Parathyroid adenoma (tissue), 2 donors: ENCODE results near the gene NR1H3.

Experiments used
- H2AFZ ChIP-seq: fragments of 300-600 bp; sonication (generic); one replicate; pipeline ENCODE4 v1.7.0; 2017; ENCODE audit warnings: antibody characterized with exemption, mild to moderate bottlenecking
- H3K27ac ChIP-seq: fragments of 300-600 bp; sonication (generic); one replicate; pipeline ENCODE4 v1.7.0; 2017
- H3K27me3 ChIP-seq: fragments of 300-600 bp; sonication (generic); one replicate; pipeline ENCODE4 v1.7.0; 2017; ENCODE audit warnings: low read length; ENCODE audit not compliant: control insufficient read depth, insufficient read depth
- H3K36me3 ChIP-seq: fragments of 300-600 bp; sonication (generic); one replicate; pipeline ENCODE4 v1.7.0; 2017; ENCODE audit warnings: low read length; ENCODE audit not compliant: control insufficient read depth, insufficient read depth
- H3K4me1 ChIP-seq: fragments of 300-600 bp; sonication (generic); one replicate; pipeline ENCODE4 v1.7.0; 2017; ENCODE audit warnings: control low read depth
- H3K4me2 ChIP-seq: fragments of 300-600 bp; sonication (generic); one replicate; pipeline ENCODE4 v1.7.0; 2017; ENCODE audit warnings: low read length
- H3K4me3 ChIP-seq: fragments of 300-600 bp; sonication (generic); one replicate; pipeline ENCODE4 v1.7.0; 2017; ENCODE audit warnings: low read depth, low read length
- H3K79me2 ChIP-seq: fragments of 300-600 bp; sonication (generic); one replicate; pipeline ENCODE4 v1.7.0; 2017; ENCODE audit warnings: control low read depth
- H3K9ac ChIP-seq: fragments of 300-600 bp; sonication (generic); one replicate; pipeline ENCODE4 v1.7.0; 2017; ENCODE audit warnings: mild to moderate bottlenecking
- H3K9me3 ChIP-seq: fragments of 300-600 bp; sonication (generic); one replicate; pipeline ENCODE4 v1.7.0; 2017; ENCODE audit warnings: low read length; ENCODE audit not compliant: control insufficient read depth
- TF ChIP-seq, protein P1 (sequence below): fragments of 300-600 bp; sonication (generic); IDR thresholded peaks from one replicate; pipeline ENCODE4 v1.7.0; 2017; ENCODE audit warnings: antibody characterized with exemption, mild to moderate bottlenecking
- donor health status: primary hyperparathyroidism.

NR1H3 gene

DNA sequence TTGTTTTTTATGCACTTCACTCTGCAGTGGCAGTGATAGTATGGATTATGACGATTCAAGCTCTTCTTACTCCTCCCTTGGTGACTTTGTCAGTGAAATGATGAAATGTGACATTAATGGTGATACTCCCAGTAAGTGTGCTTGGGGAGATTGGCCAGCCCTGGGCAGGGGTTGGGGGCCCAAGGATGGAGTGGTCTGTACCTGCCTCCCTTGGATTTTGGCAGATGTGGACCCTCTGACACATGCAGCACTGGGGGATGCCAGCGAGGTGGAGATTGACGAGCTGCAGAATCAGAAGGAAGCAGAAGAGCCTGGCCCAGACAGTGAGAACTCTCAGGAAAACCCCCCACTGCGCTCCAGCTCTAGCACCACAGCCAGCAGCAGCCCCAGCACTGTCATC is 26.4 kb downstream of the NR1H3 start:
- no peak overlapping the region for H2AFZ ChIP-seq
- TF ChIP-seq, protein P1, sequence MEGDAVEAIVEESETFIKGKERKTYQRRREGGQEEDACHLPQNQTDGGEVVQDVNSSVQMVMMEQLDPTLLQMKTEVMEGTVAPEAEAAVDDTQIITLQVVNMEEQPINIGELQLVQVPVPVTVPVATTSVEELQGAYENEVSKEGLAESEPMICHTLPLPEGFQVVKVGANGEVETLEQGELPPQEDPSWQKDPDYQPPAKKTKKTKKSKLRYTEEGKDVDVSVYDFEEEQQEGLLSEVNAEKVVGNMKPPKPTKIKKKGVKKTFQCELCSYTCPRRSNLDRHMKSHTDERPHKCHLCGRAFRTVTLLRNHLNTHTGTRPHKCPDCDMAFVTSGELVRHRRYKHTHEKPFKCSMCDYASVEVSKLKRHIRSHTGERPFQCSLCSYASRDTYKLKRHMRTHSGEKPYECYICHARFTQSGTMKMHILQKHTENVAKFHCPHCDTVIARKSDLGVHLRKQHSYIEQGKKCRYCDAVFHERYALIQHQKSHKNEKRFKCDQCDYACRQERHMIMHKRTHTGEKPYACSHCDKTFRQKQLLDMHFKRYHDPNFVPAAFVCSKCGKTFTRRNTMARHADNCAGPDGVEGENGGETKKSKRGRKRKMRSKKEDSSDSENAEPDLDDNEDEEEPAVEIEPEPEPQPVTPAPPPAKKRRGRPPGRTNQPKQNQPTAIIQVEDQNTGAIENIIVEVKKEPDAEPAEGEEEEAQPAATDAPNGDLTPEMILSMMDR, result no peak
- no peaks in the 10 kb centered on the region for H3K27me3 ChIP-seq
- H3K36me3 ChIP-seq, result no peaks in the 10 kb centered on the region
- H3K4me1 ChIP-seq, result no peaks in the 10 kb centered on the region
- no peaks in the 10 kb centered on the region for H3K9me3 ChIP-seq
- no peak overlapping the region for H3K4me2 ChIP-seq
- H3K79me2 ChIP-seq, result no peaks in the 10 kb centered on the region
- H3K9ac ChIP-seq, result no peak overlapping the region
- H3K27ac ChIP-seq, result no peak overlapping the region
- H3K4me3 ChIP-seq, result no peak overlapping the region

DNA sequence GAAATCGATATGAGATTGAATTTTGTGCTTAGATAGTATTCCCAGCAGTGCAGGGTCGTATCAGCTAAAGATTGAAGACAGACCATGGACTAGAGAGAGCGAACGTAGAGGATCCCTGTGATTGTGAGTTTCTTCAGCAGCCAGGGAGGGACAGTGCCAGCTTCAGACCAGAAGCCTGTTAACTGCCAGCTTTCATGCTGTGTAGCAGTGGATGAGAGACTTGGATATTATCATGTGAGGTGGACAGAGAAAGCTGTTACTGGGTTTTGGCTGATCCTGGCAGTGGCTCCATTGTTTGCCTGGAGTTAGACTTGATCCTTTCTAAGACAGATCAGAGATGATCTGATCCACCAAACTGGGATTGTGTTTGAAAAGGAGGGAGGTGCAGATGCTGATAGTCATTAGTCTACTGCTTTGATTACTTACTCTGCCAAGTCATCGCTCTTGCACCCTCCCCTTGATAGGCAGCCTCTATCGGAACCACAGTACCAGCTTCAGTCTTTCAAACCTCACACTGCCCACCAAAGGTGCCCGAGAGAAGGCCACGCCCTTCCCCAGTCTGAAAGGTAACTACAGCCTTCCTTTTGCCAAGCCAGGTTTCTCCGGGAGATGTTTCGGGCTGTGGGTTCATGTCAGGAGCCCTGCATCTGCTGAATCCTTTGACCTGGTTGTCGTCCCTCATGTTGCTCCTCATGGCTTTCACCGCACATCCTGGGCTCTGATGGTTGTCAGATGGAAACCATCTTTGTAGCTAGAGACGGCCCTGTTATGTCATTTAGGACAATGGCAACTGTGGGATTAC is 28.4 kb downstream of the NR1H3 start:
- H3K27me3 ChIP-seq, result no peaks in the 10 kb centered on the region
- no peaks in the 10 kb centered on the region for H3K36me3 ChIP-seq
- TF ChIP-seq, protein P1, result no peak
- H3K9me3 ChIP-seq, result no peaks in the 10 kb centered on the region
- no peak overlapping the region for H3K27ac ChIP-seq
- no peaks in the 10 kb centered on the region for H3K4me1 ChIP-seq
- no peak overlapping the region for H3K9ac ChIP-seq
- H3K4me2 ChIP-seq, result no peak overlapping the region
- H3K79me2 ChIP-seq, result no peaks in the 10 kb centered on the region
- no peak overlapping the region for H3K4me3 ChIP-seq
- no peak overlapping the region for H2AFZ ChIP-seq

DNA sequence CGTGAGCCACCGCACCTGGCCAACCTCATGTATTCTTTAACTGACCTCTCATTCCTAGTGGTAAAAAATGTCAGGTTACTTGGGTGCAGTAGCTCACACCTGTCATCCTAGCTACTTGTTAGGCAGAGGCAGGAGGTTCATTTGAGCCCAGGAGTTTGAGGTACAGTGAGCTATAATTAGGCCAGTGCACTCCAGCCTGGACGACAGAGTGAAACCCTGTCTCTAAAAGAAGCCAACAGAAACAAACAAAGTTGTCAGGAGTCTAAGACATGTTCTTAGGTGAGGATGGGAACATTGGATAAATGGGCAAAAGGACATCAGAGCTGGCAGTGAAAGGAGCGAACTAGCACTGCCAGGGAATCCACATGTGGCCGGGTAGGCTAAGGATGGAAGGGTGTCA is 30.3 kb downstream of the NR1H3 start:
- no peaks in the 10 kb centered on the region for H3K79me2 ChIP-seq
- no peaks in the 10 kb centered on the region for H3K27me3 ChIP-seq
- no peak overlapping the region for H3K27ac ChIP-seq
- TF ChIP-seq, protein P1, result no peak
- no peak overlapping the region for H2AFZ ChIP-seq
- H3K9me3 ChIP-seq, result no peaks in the 10 kb centered on the region
- no peak overlapping the region for H3K4me3 ChIP-seq
- H3K4me1 ChIP-seq, result no peaks in the 10 kb centered on the region
- no peaks in the 10 kb centered on the region for H3K36me3 ChIP-seq
- no peak overlapping the region for H3K4me2 ChIP-seq
- no peak overlapping the region for H3K9ac ChIP-seq

DNA sequence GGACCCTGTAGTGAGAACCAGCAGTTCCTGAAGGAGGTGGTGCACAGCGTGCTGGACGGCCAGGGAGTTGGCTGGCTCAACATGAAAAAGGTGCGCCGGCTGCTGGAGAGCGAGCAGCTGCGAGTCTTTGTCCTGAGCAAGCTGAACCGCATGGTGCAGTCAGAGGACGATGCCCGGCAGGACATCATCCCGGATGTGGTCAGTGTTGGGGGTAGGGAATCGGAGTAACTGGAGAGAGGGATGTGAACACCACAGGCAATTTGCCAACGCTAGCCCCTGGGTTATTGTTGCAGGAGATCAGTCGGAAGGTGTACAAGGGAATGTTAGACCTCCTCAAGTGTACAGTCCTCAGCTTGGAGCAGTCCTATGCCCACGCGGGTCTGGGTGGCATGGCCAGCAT is 32.1 kb downstream of the NR1H3 start:
- Histone ChIP-seq H3K4me2 (no peak overlapping the region), H3K4me1 (no peaks in the 10 kb centered on the region), H3K79me2 (no peaks in the 10 kb centered on the region), H3K27me3 (no peaks in the 10 kb centered on the region), H2AFZ (no peak overlapping the region), H3K36me3 (no peaks in the 10 kb centered on the region), H3K9ac (no peak overlapping the region), H3K27ac (no peak overlapping the region), H3K4me3 (no peak overlapping the region), H3K9me3 (no peaks in the 10 kb centered on the region)
- TF ChIP-seq, protein P1, result no peak

DNA sequence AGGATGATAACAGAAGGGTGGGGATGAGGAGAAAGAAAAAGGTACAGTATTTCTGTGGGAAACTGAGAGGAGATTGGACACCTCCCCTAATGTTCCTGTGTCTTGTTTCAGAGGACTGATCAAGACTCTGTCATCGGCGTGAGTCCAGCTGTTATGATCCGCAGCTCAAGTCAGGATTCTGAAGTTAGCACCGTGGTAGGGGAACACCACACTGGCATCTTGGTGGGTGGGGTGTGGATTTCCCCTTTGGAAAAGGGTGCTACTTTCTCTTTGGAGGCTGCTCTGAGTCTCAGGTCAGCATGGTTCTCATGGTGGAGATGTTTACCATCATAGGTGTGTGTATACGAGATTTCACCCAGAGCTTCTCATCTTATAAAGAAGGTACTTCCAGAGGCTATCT is 37.6 kb downstream of the NR1H3 start:
- Histone ChIP-seq H2AFZ (no peak overlapping the region), H3K4me1 (no peaks in the 10 kb centered on the region), H3K27ac (no peak overlapping the region), H3K79me2 (no peaks in the 10 kb centered on the region), H3K4me2 (no peak overlapping the region), H3K9ac (no peak overlapping the region), H3K4me3 (no peak overlapping the region), H3K9me3 (no peaks in the 10 kb centered on the region), H3K27me3 (no peaks in the 10 kb centered on the region), H3K36me3 (no peaks in the 10 kb centered on the region)
- TF ChIP-seq, protein P1, result no peak
